ENCODE results near the gene TXNIP. TPM values are rescaled to one million over a fixed set of nuclear protein-coding genes. Genes with fewer than 3 reads are reported as not detected.

Gene TXNIP
- polyA plus RNA-seq, 1 donor (not counting 4 experiments of a cell fraction or from before 2014, with no cell fraction given) = 159 TPM

- peaks cover 12% of the 10 kb centered on the region for H3K79me2 ChIP-seq (ENCODE audit: control insufficient read depth, insufficient read depth, low read length)
- no peaks in the 10 kb centered on the region for H4K20me1 ChIP-seq (ENCODE audit: control insufficient read depth, extremely low read depth, insufficient read depth, low read length)
- peak overlapping the region; percentile 98 for H3K4me2 ChIP-seq (ENCODE audit: control insufficient read depth, extremely low read depth, insufficient read depth, low read depth, low read length)
- peak overlapping the region; percentile 45 for H3K27ac ChIP-seq (ENCODE audit: control insufficient read depth, insufficient read depth, low read length)
- H3K27me3 ChIP-seq (ENCODE audit: control insufficient read depth, extremely low read depth, insufficient read depth, low read length) = peaks cover 2% of the 10 kb centered on the region
- no peaks in the 10 kb centered on the region for H3K9me3 ChIP-seq (ENCODE audit: control insufficient read depth, low read depth, low read length)
- H3K9ac ChIP-seq (ENCODE audit: control insufficient read depth, extremely low read depth, insufficient read depth, low read length) = peak overlapping the region; percentile 80
- dilution Hi-C loops (cut with MboI; ENCODE audit: extremely low pct_ligation_motif_present, low sequenced_read_pairs) = no loop called here
- peaks cover 34% of the 10 kb centered on the region for H3K4me1 ChIP-seq (ENCODE audit: control insufficient read depth, extremely low read depth, insufficient read depth, low read length)
- H3K9me1 ChIP-seq (ENCODE audit: control insufficient read depth, extremely low read depth, insufficient read depth, low read length) = no peaks in the 10 kb centered on the region
- TF ChIP-seq EZH2 (IDR thresholded peaks at IDR 0.05; ENCODE audit: low read length) (no peak), CTCF (optimal IDR thresholded peaks at IDR 0.05 in 1 of 3, IDR thresholded peaks at IDR 0.05 in 1 of 3, conservative IDR thresholded peaks at IDR 0.05 in 1 of 3; ENCODE audit: extremely low read depth in 1 of 3, insufficient read depth in 2 of 3, low read length in 3 of 3) (no peak)
- no peak for DNase-seq (ENCODE audit: low read depth, low spot score)
- H2AFZ ChIP-seq (ENCODE audit: control insufficient read depth, low read length) = peak overlapping the region; percentile 88
- peak overlapping the region; percentile 66 to 82 (median 74) for H3K4me3 ChIP-seq (ENCODE audit: control insufficient read depth in 2 of 3, extremely low read depth in 1 of 3, insufficient read depth in 2 of 3, low read depth in 1 of 3, low read length in 3 of 3)
- no peaks in the 10 kb centered on the region for H3K36me3 ChIP-seq (ENCODE audit: control insufficient read depth in 2 of 2, extremely low read depth in 1 of 2, insufficient read depth in 2 of 2, low read length in 2 of 2)
- no peak for FAIRE-seq
Observed at GRCh38 chr1:145956781-145957442, 39.5 kb downstream of the TXNIP start.

- dilution Hi-C loops (cut with MboI; ENCODE audit: extremely low pct_ligation_motif_present, low sequenced_read_pairs) = no loop called here
- peak overlapping the region; percentile 66 to 82 (median 74) for H3K4me3 ChIP-seq (ENCODE audit: control insufficient read depth in 2 of 3, extremely low read depth in 1 of 3, insufficient read depth in 2 of 3, low read depth in 1 of 3, low read length in 3 of 3)
- peak overlapping the region; percentile 88 for H2AFZ ChIP-seq (ENCODE audit: control insufficient read depth, low read length)
- peak overlapping the region; percentile 98 for H3K4me2 ChIP-seq (ENCODE audit: control insufficient read depth, extremely low read depth, insufficient read depth, low read depth, low read length)
- H3K4me1 ChIP-seq (ENCODE audit: control insufficient read depth, extremely low read depth, insufficient read depth, low read length) = peaks cover 29% of the 10 kb centered on the region
- H3K79me2 ChIP-seq (ENCODE audit: control insufficient read depth, insufficient read depth, low read length) = peaks cover 12% of the 10 kb centered on the region
- H4K20me1 ChIP-seq (ENCODE audit: control insufficient read depth, extremely low read depth, insufficient read depth, low read length) = no peaks in the 10 kb centered on the region
- H3K9ac ChIP-seq (ENCODE audit: control insufficient read depth, extremely low read depth, insufficient read depth, low read length) = peak overlapping the region; percentile 80
- H3K27ac ChIP-seq (ENCODE audit: control insufficient read depth, insufficient read depth, low read length) = peak overlapping the region; percentile 45
- FAIRE-seq = no peak
- no peaks in the 10 kb centered on the region for H3K27me3 ChIP-seq (ENCODE audit: control insufficient read depth, extremely low read depth, insufficient read depth, low read length)
- no peak for DNase-seq (ENCODE audit: low read depth, low spot score)
- TF ChIP-seq EZH2 (IDR thresholded peaks at IDR 0.05; ENCODE audit: low read length) (no peak), CTCF (optimal IDR thresholded peaks at IDR 0.05 in 1 of 3, IDR thresholded peaks at IDR 0.05 in 1 of 3, conservative IDR thresholded peaks at IDR 0.05 in 1 of 3; ENCODE audit: extremely low read depth in 1 of 3, insufficient read depth in 2 of 3, low read length in 3 of 3) (no peak)
- H3K9me1 ChIP-seq (ENCODE audit: control insufficient read depth, extremely low read depth, insufficient read depth, low read length) = no peaks in the 10 kb centered on the region
- H3K36me3 ChIP-seq (ENCODE audit: control insufficient read depth in 2 of 2, extremely low read depth in 1 of 2, insufficient read depth in 2 of 2, low read length in 2 of 2) = no peaks in the 10 kb centered on the region
- H3K9me3 ChIP-seq (ENCODE audit: control insufficient read depth, low read depth, low read length) = no peaks in the 10 kb centered on the region
Observed at GRCh38 chr1:145956361-145956760, 40.0 kb downstream of the TXNIP start.

All from keratinocyte (primary cell).